Measurements from ENCODE around the gene IRF1.

The IRF1 gene

DNA sequence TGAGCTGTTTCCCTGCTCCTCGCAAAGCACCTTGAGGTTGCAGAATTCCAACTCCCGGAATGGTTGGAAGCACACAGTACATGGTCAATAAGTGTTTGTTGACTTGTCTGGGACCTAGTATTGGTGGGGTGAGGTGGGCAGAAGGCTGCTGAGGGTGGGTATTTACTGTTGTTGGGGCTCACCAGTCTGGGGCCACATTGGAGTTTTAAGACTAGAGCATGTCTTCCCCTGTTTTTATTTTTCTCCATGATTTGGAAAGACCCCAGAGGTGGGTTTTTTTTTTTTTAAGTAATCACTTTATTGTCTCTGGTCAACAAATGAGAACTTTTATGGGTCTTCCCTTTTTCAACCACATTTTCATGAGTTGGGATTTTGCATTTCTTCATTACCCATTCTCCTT, 55.1 kb downstream of the IRF1 start:
- in situ Hi-C loops (cut with HindIII; ENCODE audit: low sequenced_read_pairs) = no loop called here
- TF ChIP-seq, protein P1, sequence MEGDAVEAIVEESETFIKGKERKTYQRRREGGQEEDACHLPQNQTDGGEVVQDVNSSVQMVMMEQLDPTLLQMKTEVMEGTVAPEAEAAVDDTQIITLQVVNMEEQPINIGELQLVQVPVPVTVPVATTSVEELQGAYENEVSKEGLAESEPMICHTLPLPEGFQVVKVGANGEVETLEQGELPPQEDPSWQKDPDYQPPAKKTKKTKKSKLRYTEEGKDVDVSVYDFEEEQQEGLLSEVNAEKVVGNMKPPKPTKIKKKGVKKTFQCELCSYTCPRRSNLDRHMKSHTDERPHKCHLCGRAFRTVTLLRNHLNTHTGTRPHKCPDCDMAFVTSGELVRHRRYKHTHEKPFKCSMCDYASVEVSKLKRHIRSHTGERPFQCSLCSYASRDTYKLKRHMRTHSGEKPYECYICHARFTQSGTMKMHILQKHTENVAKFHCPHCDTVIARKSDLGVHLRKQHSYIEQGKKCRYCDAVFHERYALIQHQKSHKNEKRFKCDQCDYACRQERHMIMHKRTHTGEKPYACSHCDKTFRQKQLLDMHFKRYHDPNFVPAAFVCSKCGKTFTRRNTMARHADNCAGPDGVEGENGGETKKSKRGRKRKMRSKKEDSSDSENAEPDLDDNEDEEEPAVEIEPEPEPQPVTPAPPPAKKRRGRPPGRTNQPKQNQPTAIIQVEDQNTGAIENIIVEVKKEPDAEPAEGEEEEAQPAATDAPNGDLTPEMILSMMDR (IDR thresholded peaks at IDR 0.05; ENCODE audit: low read depth, low read length, missing control alignments) = no peak
- no peak for DNase-seq (ENCODE audit: low read depth)
- H3K4me3 ChIP-seq (ENCODE audit: low read depth, low read length) = no peak overlapping the region

- in situ Hi-C loops (cut with HindIII; ENCODE audit: low sequenced_read_pairs) = no loop called here
- no peak overlapping the region for H3K4me3 ChIP-seq (ENCODE audit: low read depth, low read length)
- TF ChIP-seq, protein P1 (IDR thresholded peaks at IDR 0.05; ENCODE audit: low read depth, low read length, missing control alignments) = no peak
Observed at GRCh38 chr5:132434416-132435286, 55.9 kb downstream of the IRF1 start.

DNA sequence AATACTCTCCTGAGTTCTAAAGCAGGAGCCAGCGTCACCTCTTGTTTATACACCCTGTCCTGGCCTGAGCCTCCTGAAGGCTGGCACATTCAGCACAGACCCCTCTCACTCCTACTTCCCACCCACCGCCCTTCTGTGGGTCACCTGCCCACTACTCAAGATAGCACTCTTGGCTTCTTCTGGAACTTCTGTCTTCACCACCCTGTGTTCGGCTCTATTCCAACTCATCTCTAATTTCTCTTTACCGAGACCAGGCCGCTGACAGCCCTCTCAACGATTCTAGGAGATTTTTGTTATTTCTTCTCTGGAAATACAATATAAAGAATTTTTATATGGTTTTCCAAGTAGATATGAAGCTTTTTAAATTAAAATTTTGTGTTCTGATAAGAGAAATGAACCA, 57.4 kb downstream of the IRF1 start:
- no peak overlapping the region for H3K4me3 ChIP-seq (ENCODE audit: low read depth, low read length)
- TF ChIP-seq, protein P1 (IDR thresholded peaks at IDR 0.05; ENCODE audit: low read depth, low read length, missing control alignments) = no peak
- no peak for DNase-seq (ENCODE audit: low read depth)
- in situ Hi-C loops (cut with HindIII; ENCODE audit: low sequenced_read_pairs) = no loop called here

More at GRCh38 chr5:132434416-132435286, 55.9 kb downstream of the IRF1 start:
- no peak for DNase-seq (ENCODE audit: low read depth)

DNA sequence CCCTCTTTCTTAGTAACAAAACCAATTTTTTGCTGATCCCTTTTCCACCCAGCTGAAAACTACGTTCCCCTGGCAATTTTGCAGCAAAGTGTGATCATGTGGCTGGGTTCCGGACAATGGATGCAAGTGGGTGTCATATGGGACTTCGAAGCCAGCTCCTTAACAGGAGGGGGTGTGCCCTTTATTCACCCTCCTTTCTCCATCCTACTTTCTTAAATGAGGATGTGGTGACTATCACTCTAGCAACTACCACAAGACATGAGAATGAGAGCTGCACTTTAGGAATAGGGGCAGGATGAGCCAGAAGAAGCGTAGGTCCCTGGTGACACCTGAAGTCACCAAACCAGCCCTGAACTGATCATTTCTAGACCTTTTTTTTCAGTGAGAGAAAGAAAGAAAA, 58.9 kb downstream of the IRF1 start:
- H3K4me3 ChIP-seq (ENCODE audit: low read depth, low read length) = no peak overlapping the region
- TF ChIP-seq, protein P1 (IDR thresholded peaks at IDR 0.05; ENCODE audit: low read depth, low read length, missing control alignments) = no peak
- no peak for DNase-seq (ENCODE audit: low read depth)
- in situ Hi-C loops (cut with HindIII; ENCODE audit: low sequenced_read_pairs) = no loop called here
